ENCODE results near the gene APH1A.

GRCh38 chr1:150226486-150226885, 42.3 kb downstream of the APH1A start:
- TF ChIP-seq POLR2A (IDR thresholded peaks at IDR 0.05; ENCODE audit: extremely low read depth, insufficient read length): no peak
- no peak for TF ChIP-seq CTCF (IDR thresholded peaks at IDR 0.05; ENCODE audit: low read depth, low read length)

All from NB4 (cell line).